Measurements from ENCODE around the gene GPR63. TPM values are rescaled to one million over a fixed set of nuclear protein-coding genes. Genes with fewer than 3 reads are reported as not detected.
"Not testable (repeated sequence)": the region's sequence is repeated elsewhere in the genome, so short reads cannot be mapped to it uniquely, and the experiment has no call there.

Gene GPR63
- polyA plus RNA-seq: under 1 TPM; 0.18 to 0.28 TPM

GRCh38 chr6:96837081-96837971 lies at the start of gene GPR63:
GPR63 (minus strand) TSS chr6:96837477; CDS start chr6:96799731, 37,746 bp downstream.
- 0% methylated on average over 74 to 80 of the region's 80 CpGs for WGBS, 2 donors
- Histone ChIP-seq H3K9me3 (ENCODE audit: control insufficient read depth in 2 of 2, insufficient read depth in 1 of 2, low read depth in 1 of 2, low read length in 1 of 2) (no peaks in the 10 kb centered on the region), H3K4me1 (ENCODE audit: control insufficient read depth in 2 of 2, insufficient read depth in 2 of 2, low read length in 1 of 2) (peaks cover 0 to 3% of the 10 kb centered on the region in 2 donors), H3K4me3 (ENCODE audit: low read depth in 1 of 2, low read length in 2 of 2) (peak within 1 kb of the TSS; percentile 66 to 74), H3K27ac (ENCODE audit: low read depth in 2 of 2, low read length in 1 of 2) (peak within 1 kb of the TSS in 1 of 2 donors; percentile 9), H3K36me3 (ENCODE audit: control insufficient read depth in 2 of 2, insufficient read depth in 2 of 2, low read length in 1 of 2) (no peaks in the 10 kb centered on the region), H3K27me3 (ENCODE audit: control insufficient read depth in 1 of 2, insufficient read depth in 2 of 2, low read length in 2 of 2) (no peaks in the 10 kb centered on the region)

GRCh38 chr6:96886519-96886918 lies 49.2 kb upstream of the GPR63 start:
- H3K4me1 ChIP-seq (ENCODE audit: control insufficient read depth in 2 of 2, insufficient read depth in 2 of 2, low read length in 1 of 2): no peaks in the 10 kb centered on the region
- H3K27ac ChIP-seq (ENCODE audit: low read depth in 2 of 2, low read length in 1 of 2): no peak overlapping the region
- H3K4me3 ChIP-seq (ENCODE audit: low read depth in 1 of 2, low read length in 2 of 2): no peak overlapping the region
- H3K27me3 ChIP-seq (ENCODE audit: control insufficient read depth in 1 of 2, insufficient read depth in 2 of 2, low read length in 2 of 2): no peaks in the 10 kb centered on the region
- H3K36me3 ChIP-seq (ENCODE audit: control insufficient read depth in 2 of 2, insufficient read depth in 2 of 2, low read length in 1 of 2): peaks cover 0 to 2% of the 10 kb centered on the region in 2 donors
- 85 to 87% methylated on average over 1 of the region's 1 CpG for WGBS, 2 donors
- no peaks in the 10 kb centered on the region for H3K9me3 ChIP-seq (ENCODE audit: control insufficient read depth in 2 of 2, insufficient read depth in 1 of 2, low read depth in 1 of 2, low read length in 1 of 2)

GRCh38 chr6:96885187-96885631 lies 47.9 kb upstream of the GPR63 start:
- not testable (repeated sequence) for H3K4me3 ChIP-seq (ENCODE audit: low read depth in 1 of 2, low read length in 2 of 2); H3K9me3 ChIP-seq (ENCODE audit: control insufficient read depth in 2 of 2, insufficient read depth in 1 of 2, low read depth in 1 of 2, low read length in 1 of 2); H3K27me3 ChIP-seq (ENCODE audit: control insufficient read depth in 1 of 2, insufficient read depth in 2 of 2, low read length in 2 of 2); H3K4me1 ChIP-seq (ENCODE audit: control insufficient read depth in 2 of 2, insufficient read depth in 2 of 2, low read length in 1 of 2); H3K36me3 ChIP-seq (ENCODE audit: control insufficient read depth in 2 of 2, insufficient read depth in 2 of 2, low read length in 1 of 2); H3K27ac ChIP-seq (ENCODE audit: low read depth in 2 of 2, low read length in 1 of 2)
- 60 to 66% methylated on average over 5 of the region's 5 CpGs for WGBS, 2 donors

- no peak overlapping the region for H3K4me3 ChIP-seq (ENCODE audit: low read depth in 1 of 2, low read length in 2 of 2)
- no peaks in the 10 kb centered on the region for H3K36me3 ChIP-seq (ENCODE audit: control insufficient read depth in 2 of 2, insufficient read depth in 2 of 2, low read length in 1 of 2)
- no peak overlapping the region for H3K27ac ChIP-seq (ENCODE audit: low read depth in 2 of 2, low read length in 1 of 2)
- no peaks in the 10 kb centered on the region for H3K4me1 ChIP-seq (ENCODE audit: control insufficient read depth in 2 of 2, insufficient read depth in 2 of 2, low read length in 1 of 2)
- no peaks in the 10 kb centered on the region for H3K9me3 ChIP-seq (ENCODE audit: control insufficient read depth in 2 of 2, insufficient read depth in 1 of 2, low read depth in 1 of 2, low read length in 1 of 2)
- no peaks in the 10 kb centered on the region for H3K27me3 ChIP-seq (ENCODE audit: control insufficient read depth in 1 of 2, insufficient read depth in 2 of 2, low read length in 2 of 2)
Measured at GRCh38 chr6:96878143-96878542, 40.9 kb upstream of the GPR63 start.

GRCh38 chr6:96876886-96877545 lies 39.7 kb upstream of the GPR63 start:
- Histone ChIP-seq H3K4me1 (ENCODE audit: control insufficient read depth in 2 of 2, insufficient read depth in 2 of 2, low read length in 1 of 2) (no peaks in the 10 kb centered on the region), H3K27ac (ENCODE audit: low read depth in 2 of 2, low read length in 1 of 2) (no peak overlapping the region), H3K36me3 (ENCODE audit: control insufficient read depth in 2 of 2, insufficient read depth in 2 of 2, low read length in 1 of 2) (no peaks in the 10 kb centered on the region), H3K4me3 (ENCODE audit: low read depth in 1 of 2, low read length in 2 of 2) (no peak overlapping the region), H3K27me3 (ENCODE audit: control insufficient read depth in 1 of 2, insufficient read depth in 2 of 2, low read length in 2 of 2) (no peaks in the 10 kb centered on the region), H3K9me3 (ENCODE audit: control insufficient read depth in 2 of 2, insufficient read depth in 1 of 2, low read depth in 1 of 2, low read length in 1 of 2) (no peaks in the 10 kb centered on the region)
- WGBS, 2 donors: 76 to 78% methylated on average over 9 of the region's 9 CpGs

GRCh38 chr6:96872976-96873375 lies 35.7 kb upstream of the GPR63 start:
- H3K9me3 ChIP-seq (ENCODE audit: control insufficient read depth in 2 of 2, insufficient read depth in 1 of 2, low read depth in 1 of 2, low read length in 1 of 2): no peaks in the 10 kb centered on the region
- no peak overlapping the region for H3K27ac ChIP-seq (ENCODE audit: low read depth in 2 of 2, low read length in 1 of 2)
- WGBS, 2 donors: 70 to 91% methylated on average over 1 of the region's 1 CpG
- no peak overlapping the region for H3K4me3 ChIP-seq (ENCODE audit: low read depth in 1 of 2, low read length in 2 of 2)
- no peaks in the 10 kb centered on the region for H3K27me3 ChIP-seq (ENCODE audit: control insufficient read depth in 1 of 2, insufficient read depth in 2 of 2, low read length in 2 of 2)
- H3K36me3 ChIP-seq (ENCODE audit: control insufficient read depth in 2 of 2, insufficient read depth in 2 of 2, low read length in 1 of 2): no peaks in the 10 kb centered on the region
- no peaks in the 10 kb centered on the region for H3K4me1 ChIP-seq (ENCODE audit: control insufficient read depth in 2 of 2, insufficient read depth in 2 of 2, low read length in 1 of 2)

- Histone ChIP-seq H3K27ac (ENCODE audit: low read depth in 2 of 2, low read length in 1 of 2) (no peak overlapping the region), H3K4me3 (ENCODE audit: low read depth in 1 of 2, low read length in 2 of 2) (no peak overlapping the region), H3K9me3 (ENCODE audit: control insufficient read depth in 2 of 2, insufficient read depth in 1 of 2, low read depth in 1 of 2, low read length in 1 of 2) (no peaks in the 10 kb centered on the region), H3K36me3 (ENCODE audit: control insufficient read depth in 2 of 2, insufficient read depth in 2 of 2, low read length in 1 of 2) (no peaks in the 10 kb centered on the region), H3K4me1 (ENCODE audit: control insufficient read depth in 2 of 2, insufficient read depth in 2 of 2, low read length in 1 of 2) (no peaks in the 10 kb centered on the region), H3K27me3 (ENCODE audit: control insufficient read depth in 1 of 2, insufficient read depth in 2 of 2, low read length in 2 of 2) (no peaks in the 10 kb centered on the region)
- 91% methylated on average over 3 of the region's 3 CpGs for WGBS, 2 donors
Measured at GRCh38 chr6:96865055-96865405, 27.8 kb upstream of the GPR63 start.

- WGBS, 2 donors: 52 to 68% methylated on average over 3 of the region's 3 CpGs
- no peaks in the 10 kb centered on the region for H3K4me1 ChIP-seq (ENCODE audit: control insufficient read depth in 2 of 2, insufficient read depth in 2 of 2, low read length in 1 of 2)
Measured at GRCh38 chr6:96864216-96865054, 27.2 kb upstream of the GPR63 start.

GRCh38 chr6:96862560-96862959 lies 25.3 kb upstream of the GPR63 start:
- no peak overlapping the region for H3K27ac ChIP-seq (ENCODE audit: low read depth in 2 of 2, low read length in 1 of 2)
- H3K36me3 ChIP-seq (ENCODE audit: control insufficient read depth in 2 of 2, insufficient read depth in 2 of 2, low read length in 1 of 2): no peaks in the 10 kb centered on the region
- H3K27me3 ChIP-seq (ENCODE audit: control insufficient read depth in 1 of 2, insufficient read depth in 2 of 2, low read length in 2 of 2): no peaks in the 10 kb centered on the region
- H3K9me3 ChIP-seq (ENCODE audit: control insufficient read depth in 2 of 2, insufficient read depth in 1 of 2, low read depth in 1 of 2, low read length in 1 of 2): no peaks in the 10 kb centered on the region
- H3K4me1 ChIP-seq (ENCODE audit: control insufficient read depth in 2 of 2, insufficient read depth in 2 of 2, low read length in 1 of 2): no peaks in the 10 kb centered on the region
- 64 to 67% methylated on average over 1 of the region's 1 CpG for WGBS, 2 donors
- H3K4me3 ChIP-seq (ENCODE audit: low read depth in 1 of 2, low read length in 2 of 2): no peak overlapping the region

More at GRCh38 chr6:96864216-96865054, 27.2 kb upstream of the GPR63 start:
- no peaks in the 10 kb centered on the region for H3K36me3 ChIP-seq (ENCODE audit: control insufficient read depth in 2 of 2, insufficient read depth in 2 of 2, low read length in 1 of 2)
- H3K27ac ChIP-seq (ENCODE audit: low read depth in 2 of 2, low read length in 1 of 2): no peak overlapping the region
- no peak overlapping the region for H3K4me3 ChIP-seq (ENCODE audit: low read depth in 1 of 2, low read length in 2 of 2)
- H3K9me3 ChIP-seq (ENCODE audit: control insufficient read depth in 2 of 2, insufficient read depth in 1 of 2, low read depth in 1 of 2, low read length in 1 of 2): no peaks in the 10 kb centered on the region
- no peaks in the 10 kb centered on the region for H3K27me3 ChIP-seq (ENCODE audit: control insufficient read depth in 1 of 2, insufficient read depth in 2 of 2, low read length in 2 of 2)
